Stimulated activated CD4-positive, alpha-beta T cell treated with anti-CD3 and anti-CD28 coated beads, TNF-alpha, amount 100 ng/mL, for 48 hours (primary cell): Measurements from ENCODE around the gene SLITRK4.

Experiments
- DNase-seq, 3 donors: peaks; one replicate each; pipeline ENCODE4 v3.0.0-alpha.2; 2020; ENCODE audit warnings: low read depth in 3 of 3

Gene SLITRK4, protein sequence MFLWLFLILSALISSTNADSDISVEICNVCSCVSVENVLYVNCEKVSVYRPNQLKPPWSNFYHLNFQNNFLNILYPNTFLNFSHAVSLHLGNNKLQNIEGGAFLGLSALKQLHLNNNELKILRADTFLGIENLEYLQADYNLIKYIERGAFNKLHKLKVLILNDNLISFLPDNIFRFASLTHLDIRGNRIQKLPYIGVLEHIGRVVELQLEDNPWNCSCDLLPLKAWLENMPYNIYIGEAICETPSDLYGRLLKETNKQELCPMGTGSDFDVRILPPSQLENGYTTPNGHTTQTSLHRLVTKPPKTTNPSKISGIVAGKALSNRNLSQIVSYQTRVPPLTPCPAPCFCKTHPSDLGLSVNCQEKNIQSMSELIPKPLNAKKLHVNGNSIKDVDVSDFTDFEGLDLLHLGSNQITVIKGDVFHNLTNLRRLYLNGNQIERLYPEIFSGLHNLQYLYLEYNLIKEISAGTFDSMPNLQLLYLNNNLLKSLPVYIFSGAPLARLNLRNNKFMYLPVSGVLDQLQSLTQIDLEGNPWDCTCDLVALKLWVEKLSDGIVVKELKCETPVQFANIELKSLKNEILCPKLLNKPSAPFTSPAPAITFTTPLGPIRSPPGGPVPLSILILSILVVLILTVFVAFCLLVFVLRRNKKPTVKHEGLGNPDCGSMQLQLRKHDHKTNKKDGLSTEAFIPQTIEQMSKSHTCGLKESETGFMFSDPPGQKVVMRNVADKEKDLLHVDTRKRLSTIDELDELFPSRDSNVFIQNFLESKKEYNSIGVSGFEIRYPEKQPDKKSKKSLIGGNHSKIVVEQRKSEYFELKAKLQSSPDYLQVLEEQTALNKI

DNA sequence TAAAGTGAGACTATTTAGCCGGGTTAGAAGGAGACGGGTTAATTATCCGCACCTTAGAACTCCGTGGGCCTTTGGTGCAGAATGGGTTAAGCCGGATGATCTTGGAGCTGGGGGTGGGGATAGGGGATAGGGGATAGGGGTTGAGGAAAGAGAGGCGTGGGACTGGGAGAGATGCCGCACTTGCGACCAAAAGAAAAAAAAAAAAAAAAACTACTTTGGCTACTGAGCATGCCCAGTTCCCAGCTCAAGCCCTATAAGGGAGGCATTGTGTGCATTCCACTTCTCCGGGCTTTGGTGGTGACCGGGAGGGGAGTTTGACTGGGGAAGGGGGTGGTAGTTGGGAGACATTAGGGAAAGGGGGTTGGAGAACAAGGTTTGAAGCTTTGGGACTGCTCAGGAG, at the start of gene SLITRK4:
Gene SLITRK4, minus strand, starts transcription at position 187 of the 400 bp plus-strand sequence. CDS start 4,993 bp downstream, outside the sequence.
- no peak for DNase-seq

DNA sequence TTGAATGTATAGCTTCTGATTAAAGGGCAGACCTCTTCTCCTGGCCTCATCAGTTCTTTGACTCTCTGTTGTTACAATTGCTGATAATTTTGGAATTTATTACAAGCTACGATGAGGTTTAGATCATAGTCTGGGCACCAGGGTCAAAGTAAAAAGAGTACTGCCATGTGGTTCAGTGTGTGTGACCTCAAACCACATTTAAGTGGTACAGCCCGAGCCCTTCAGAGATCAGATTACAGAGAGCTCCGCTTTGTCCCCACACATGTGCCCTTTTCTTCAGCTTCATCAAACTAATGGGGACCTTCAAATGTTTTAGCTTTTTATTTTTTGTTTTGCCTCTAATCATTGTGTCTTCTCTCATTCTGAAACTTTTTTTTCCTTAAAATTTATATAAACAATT, 47.6 kb upstream of the SLITRK4 start:
- no peak for DNase-seq

DNA sequence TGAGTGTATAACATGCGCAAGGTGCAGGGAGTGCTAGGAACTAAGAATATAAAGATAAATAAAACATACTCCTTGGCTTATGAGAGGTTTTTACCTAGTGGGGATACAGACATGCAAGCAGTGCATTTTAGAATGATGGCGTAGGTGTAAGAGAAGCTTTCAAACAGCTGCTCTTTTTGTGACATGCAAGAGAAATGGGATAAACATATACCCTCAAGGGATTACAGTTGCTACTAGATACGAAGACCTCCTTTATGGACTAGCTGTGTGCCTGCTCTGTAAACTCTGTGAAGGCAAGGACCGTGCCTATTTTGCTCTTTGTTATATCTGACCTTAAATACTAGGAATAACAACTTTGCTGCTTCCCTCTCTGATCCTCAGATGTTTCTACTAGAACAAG, 39.0 kb upstream of the SLITRK4 start:
- no peak for DNase-seq

DNA sequence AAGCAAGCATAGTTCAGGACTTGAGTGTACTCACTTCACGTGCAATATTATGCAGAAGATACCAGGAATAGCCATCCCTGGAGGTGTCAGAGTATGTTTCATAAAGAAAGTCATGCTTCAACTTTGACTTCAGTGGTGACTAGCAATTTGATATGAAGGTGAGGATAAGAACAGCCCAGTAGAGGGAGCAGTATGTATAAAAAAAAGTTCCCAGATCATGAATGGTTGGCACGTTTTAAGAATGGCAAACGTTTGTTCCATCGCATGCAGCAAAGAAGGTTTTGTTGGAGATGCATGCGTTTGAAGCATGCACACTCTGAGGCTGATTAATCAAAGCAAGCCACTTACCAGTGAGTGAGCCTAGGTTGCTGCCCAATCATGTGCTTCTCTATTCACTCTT, 33.5 kb upstream of the SLITRK4 start:
- DNase-seq: no peak

DNA sequence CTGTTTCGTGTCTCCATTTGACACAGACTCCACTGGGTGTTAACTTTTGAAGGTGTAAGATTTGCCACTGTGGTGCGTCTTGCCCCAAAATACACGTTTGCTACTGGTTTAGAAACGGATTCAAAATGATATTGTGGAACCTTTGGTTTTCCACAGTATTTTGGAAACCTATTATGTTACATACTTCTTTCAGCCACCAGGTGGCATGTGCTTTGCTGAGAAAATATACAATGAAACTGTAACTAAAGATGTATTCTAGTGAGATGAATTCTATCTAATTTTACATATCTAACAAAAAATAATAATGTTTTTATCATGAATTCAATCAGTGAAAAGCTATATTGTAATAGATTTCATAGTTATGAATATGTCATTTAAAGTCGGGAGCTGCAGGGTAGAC, 28.4 kb upstream of the SLITRK4 start:
- no peak for DNase-seq

DNA sequence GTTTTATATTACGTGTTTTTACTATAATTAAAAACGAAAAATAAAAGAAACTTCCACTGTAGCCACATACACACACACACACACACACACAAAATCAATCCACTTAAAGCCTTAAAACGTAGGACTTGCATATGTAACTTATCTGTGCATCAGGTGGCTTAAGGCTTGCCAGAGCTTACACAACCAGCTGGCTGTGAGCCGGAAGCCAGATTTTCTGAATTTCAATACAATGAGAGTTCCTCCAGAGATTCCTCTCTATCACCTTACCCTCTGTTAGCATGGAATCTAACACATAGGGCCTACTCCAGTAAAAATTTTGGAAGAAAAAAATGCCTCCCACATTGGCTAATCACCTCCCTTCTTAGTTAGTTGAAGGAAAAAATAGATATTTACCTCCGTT, 27.9 kb upstream of the SLITRK4 start:
- DNase-seq: no peak

DNA sequence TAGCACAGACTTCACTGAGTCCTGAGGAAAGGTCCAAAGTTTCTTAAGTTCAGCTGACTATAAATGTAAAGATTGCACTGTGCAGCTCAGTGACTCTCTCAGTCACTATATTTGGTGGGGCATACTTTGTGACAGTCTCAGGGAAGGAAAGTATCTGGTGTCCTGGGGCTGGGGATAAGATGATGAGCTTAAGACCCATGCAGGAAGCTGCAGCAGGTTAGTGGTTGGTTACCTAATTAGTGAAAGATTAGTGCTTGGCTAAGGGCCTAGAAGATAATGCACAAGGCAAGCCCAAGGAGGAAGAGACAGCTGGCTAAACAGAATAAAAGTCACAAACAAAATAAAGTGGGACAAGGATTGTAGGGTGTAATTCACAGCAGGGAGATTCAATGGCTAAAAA, 25.4 kb upstream of the SLITRK4 start:
- DNase-seq: no peak

DNA sequence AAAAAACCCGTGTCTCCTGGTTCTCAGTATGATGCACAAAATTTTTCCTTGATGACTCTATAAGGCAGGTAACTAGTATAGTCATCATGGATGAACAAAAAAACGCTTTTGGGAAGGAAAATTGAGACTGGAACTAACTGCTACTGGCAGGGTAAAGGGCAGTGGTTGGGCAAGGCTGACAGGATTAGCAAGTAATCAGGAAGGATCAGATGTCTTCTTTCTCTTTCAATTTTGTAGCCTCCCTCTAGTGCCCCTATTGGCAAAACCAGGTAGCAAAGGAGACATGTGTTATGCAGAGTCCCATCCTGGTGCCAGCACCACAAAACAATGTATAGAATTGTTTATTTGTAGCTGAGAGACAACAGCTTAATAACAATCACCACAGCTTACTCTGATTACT, 12.8 kb upstream of the SLITRK4 start:
- DNase-seq: no peak

DNA sequence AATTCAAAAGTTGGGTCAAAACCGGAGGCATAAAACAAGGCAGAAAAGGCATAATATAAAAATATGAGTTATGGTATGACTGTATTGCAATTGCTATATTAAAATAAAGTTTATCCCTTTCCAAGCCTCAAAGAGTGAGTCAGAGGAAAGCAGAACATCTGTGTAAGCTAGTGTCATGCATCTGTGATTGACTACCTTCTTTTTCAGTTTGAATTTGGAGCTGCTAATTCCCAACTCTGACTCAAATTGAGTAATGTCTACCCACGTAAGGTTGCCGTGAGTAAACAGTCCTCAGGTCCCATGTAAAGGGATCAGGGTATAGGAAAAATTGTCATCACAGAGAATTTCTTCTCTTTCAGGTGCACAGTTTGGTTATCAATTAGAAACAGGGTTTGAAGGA, 6.5 kb upstream of the SLITRK4 start:
- DNase-seq: no peak

DNA sequence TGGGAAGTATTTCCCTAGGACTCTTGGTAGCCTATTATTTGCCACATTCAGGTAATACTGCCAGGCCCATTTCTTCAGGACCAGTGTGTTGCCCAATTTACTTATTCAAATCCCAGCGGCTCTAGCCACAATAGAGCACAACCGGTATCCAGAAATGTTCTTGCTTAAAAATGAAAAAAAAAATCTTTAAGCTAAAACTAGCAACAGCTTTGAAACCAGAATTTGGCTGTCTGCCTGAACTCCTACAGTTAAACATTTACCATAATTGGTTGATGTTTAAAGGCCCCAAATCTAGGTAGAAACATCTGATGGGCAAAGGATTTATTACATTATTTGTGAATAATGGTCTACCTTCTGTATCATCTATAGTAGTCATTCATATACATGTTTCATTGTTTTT, 930 bp upstream of the SLITRK4 start:
- no peak for DNase-seq

DNA sequence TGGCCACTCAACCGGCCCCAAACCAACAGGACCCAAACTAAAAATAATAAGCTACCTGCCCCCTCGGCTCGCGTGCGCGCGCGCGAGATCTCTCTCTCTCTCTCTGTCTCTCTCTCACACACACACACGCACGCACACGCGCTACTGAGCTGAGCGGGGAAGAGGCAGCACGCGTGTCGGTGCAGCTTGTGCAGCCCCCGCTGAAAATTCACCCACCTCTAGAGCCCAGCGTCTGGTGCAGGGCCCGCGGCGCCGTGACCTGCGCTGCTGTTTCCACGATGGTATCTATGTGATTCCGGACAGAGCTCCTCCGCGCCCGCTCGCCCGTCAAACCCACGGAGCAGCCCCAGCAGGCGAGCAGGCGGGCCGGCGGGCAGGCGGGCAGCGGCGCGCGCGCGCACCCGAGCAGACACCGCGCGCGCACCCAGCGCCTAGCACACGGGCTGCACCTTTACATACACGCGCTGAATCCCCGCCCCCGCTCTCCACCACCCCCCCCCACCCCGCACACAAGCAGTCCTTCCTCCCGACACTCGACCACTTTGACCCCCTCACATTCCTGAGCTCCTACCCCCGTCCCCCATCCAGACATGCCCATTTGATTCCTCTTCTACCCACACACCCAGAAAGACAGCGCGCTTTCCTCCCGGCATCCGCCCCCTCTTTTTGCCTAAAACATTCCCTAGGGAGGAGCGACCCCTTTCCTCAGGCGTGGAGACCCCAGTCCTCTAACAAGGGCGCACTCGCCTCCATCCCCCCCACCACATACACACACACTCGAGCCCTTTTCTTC, 1.0 kb downstream of the SLITRK4 start:
- no peak for DNase-seq

DNA sequence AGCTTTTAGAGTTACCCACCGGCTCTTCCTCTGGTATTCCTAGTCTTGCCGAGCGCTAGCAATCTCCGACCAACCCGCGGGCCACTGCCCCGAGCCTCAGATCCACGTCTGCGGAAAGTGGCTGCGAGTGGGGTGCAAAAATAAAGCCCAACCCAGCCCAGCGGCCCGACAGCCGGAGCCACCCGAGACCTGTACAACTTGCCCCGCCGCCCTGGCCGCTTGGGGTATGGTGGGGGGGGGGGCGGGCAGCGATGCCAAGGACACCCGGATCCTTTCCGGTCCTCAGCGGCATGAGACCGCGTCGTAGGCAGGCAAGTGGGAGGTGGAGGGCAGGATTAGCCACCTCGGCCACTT, 1.6 kb downstream of the SLITRK4 start:
- no peak for DNase-seq

DNA sequence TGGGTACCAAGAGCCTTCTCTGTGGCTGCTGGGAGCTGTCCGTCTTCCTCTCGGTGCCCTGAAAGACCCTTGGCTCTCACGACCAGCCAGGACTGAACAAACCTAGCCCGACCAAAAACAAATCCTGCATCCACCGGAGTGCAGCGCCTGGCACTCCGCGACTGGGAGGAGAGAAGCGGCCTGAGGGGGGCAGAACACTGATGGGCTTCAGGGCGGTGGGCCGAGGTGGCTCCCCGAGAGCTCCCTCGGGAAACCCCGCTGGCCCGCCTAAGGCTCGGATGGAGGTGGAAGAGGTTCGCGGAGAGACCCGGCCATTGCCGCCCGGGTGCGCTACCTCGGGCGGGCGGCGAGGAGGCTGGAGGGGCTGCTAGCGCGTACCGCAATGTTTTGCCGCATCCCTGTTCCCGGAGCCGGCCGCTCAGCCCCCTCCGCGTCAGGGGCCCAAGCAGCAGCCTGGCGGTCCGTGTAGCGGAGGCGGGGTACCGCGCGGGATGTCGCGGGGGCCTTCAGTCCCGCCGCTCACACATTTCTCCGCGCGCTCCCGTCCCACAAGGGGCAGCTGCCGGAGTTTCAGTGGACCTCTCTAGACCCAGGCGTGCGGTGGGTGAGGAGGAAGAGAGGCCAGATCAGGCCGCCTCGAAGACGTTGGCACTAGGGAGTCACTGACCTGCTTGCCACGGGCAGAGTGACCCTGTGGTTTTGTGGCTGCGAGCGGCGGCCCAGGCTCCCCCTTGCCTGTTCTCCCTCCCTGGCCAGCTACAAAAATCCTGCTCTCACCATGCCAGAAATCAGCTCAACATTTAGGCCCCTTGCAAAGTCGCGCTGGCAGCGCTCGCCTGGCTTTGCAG, 2.2 kb downstream of the SLITRK4 start:
- DNase-seq: no peak

DNA sequence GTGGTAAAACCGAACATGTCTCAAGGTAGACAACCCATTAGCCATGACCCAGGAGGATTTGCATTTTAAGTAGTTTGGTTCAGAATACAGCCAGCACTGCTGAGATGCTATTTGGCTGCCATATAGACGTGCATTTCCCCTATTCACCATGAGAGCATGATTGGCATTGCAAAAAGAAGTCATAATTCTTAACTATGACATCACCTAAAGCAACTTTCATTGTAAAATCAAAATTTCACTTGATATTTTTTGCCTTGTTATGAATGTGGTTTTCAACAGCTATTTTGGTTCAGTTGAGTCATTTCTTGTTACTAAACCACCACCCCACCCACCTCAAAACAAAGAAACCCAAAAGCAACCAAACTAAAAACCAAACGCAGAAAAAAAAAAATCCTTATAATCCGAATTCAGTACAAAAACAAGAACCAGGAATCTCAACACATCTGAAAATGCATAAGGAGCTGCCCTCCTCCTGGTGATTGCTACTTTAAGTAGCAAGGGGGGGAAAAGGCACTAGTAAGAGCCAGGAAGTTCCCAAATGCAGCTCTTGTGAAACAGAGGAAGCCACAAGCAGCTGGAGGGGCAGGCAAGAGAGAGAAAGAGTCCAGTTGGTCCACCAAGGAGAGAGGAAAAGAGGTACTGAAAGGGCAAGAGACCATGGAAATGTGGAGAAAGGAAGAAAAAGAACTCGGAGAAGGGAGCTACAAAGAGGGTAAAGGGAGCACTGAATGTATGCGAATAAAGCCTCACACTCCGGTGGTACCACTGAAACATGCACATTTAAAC, 3.1 kb downstream of the SLITRK4 start:
- DNase-seq: no peak

DNA sequence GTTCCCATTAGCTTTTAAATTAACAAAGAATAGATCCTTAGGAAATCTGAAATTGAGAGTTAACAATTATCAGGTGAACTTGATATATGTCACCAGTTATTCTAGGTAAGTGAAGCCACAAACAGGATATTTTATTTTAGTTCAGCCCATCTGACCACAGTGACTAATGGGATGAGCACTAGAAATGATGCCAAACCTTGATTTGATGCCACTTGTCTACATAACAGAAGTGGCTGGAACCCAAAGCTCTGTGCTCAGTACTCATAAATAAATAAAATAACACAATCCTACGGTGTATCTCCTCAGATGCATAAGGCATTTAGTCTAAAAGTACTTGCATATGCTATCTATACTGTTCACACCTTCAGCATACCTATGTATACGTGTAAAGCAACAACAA, 12.2 kb downstream of the SLITRK4 start:
- no peak for DNase-seq

DNA sequence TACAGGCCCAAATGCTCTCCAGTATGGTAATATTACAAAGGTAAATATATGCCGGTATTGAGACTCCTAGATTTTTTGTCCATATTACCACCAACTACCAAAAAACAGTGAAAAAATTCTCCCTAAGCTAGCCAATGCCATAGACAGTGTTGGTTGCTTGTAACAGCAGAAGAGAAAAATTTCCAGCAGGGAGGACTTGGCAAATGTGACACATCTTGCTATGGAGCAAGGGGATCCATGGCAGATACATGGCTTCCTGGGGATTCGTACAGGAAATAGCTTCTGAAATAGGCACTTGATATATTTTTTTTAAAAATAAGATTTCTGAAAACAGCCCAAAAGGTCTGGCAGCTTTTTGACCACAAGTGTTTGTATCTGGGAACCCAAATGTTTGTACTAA, 14.6 kb downstream of the SLITRK4 start:
- DNase-seq: no peak

DNA sequence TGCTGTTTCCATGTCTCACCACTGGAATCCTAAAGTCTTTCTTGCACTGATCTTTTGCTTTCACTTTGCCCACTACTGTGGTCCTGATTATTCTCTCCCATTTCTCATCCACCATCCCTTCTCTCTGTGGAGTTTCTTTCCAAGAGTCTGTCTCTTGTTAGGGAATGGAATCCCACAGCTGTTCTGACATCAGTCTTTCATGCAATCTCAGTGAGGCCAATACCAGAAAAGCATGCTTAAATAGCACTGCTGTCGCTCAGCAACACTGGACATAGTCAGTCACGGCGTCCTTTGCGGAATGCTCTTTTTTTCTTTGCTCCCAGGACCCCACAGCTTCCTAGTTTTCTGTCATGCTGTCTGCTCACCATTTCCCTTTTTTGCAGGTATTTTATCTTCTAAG, 20.1 kb downstream of the SLITRK4 start:
- no peak for DNase-seq

DNA sequence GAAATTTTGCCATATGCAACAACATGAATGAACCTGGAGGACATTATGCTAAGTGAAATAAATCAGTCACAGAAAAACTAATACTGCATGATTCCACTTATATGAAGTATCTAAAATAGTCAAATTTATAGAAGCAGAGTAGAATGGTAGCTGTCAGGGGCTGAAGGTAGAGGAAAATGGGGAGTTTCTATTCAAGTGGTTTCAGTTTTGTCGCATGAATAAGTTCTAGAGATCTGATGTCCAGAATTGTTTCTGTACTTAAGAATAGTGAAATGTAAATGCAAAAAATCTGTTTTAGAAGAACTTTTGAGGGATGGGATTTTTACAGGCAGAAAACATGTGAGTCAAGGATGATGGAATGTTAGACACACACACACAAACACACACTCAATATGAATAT, 34.1 kb downstream of the SLITRK4 start:
- no peak for DNase-seq

DNA sequence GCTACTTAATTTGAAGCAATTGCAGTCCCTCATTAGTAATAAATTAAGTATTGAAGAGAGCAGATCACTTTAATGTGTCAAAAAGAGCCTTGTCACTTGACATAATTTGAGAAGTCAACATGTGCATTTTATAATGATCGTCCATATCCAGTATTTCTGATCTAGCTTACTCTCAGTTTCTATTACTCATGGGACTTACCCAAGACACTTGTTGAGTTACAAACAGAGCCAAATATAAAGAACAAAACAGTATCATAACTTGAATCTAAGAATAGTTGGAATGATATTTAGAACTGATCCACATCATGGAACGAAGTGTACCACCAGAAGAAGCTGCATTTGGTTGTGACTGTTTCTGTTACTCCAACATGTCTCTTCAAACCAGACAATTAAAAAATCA, 54.7 kb downstream of the SLITRK4 start:
- DNase-seq: no peak

DNA sequence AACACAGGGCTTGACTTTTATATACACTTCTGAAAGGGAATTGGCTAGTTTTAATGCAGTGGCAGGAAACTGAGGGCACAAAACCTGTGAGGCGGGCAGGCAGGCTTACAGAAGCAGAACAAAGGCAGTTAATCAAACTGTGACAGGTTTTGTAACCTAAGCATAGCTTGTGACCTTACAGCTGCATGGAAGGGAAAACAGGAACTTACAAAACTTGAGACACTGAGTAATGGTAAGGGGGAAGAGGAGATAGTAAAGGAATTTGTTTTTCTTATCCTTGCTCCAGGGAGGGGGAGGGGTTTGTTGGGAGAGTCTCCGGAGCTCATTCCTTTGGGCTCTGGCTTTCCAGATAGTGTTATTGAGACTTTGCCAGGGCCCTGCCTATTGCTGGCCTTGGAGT, 55.6 kb downstream of the SLITRK4 start:
- no peak for DNase-seq
